Measurements from ENCODE around the gene ALDH3A2. TPM values are rescaled to one million over a fixed set of nuclear protein-coding genes. Genes with fewer than 3 reads are reported as not detected.

The ALDH3A2 gene
- total RNA-seq, 1 experiment from 2014 or later, result 44.4 TPM

- no peaks in the 10 kb centered on the region for H3K9me3 ChIP-seq (ENCODE audit: control insufficient read depth, insufficient read depth, low read depth, low read length)
- no peak for ATAC-seq
- POLR2A ChIA-PET, result no interaction called here
- no peak for DNase-seq (ENCODE audit: low read depth, low spot score)
- no peaks in the 10 kb centered on the region for H3K36me3 ChIP-seq (ENCODE audit: control insufficient read depth, insufficient read depth, low read length)
- H3K4me1 ChIP-seq (ENCODE audit: control insufficient read depth, insufficient read depth, low read length), result no peaks in the 10 kb centered on the region
- BruUV-seq (replicated peaks), result no TSS peak
- intact Hi-C loops (cut with micrococcal nuclease; ENCODE audit: unreplicated experiment), result no loop called here
- CTCF ChIA-PET, result no interaction called here
- TF ChIP-seq REST (IDR thresholded peaks at IDR 0.05; ENCODE audit: insufficient read depth in 1 of 2, low read depth in 2 of 2, low read length in 1 of 2), result no peak
- H3K4me3 ChIP-seq (ENCODE audit: low read depth in 2 of 2, low read length in 2 of 2), result no peak overlapping the region
- no peaks in the 10 kb centered on the region for H3K27me3 ChIP-seq (ENCODE audit: control insufficient read depth, insufficient read depth, low read length)
- in situ Hi-C loops (cut with HindIII; ENCODE audit: low pct_unique_long_range_greater_than_20kb, low sequenced_read_pairs), result no loop called here
- no peak overlapping the region for H3K27ac ChIP-seq (ENCODE audit: low read length)
These were observed 22.9 kb downstream of the ALDH3A2 start for GRCh38 chr17:19671433-19671832.

- Histone ChIP-seq H3K36me3 (ENCODE audit: control insufficient read depth, insufficient read depth, low read length) (no peaks in the 10 kb centered on the region), H3K4me3 (ENCODE audit: low read depth in 2 of 2, low read length in 2 of 2) (no peak overlapping the region), H3K27me3 (ENCODE audit: control insufficient read depth, insufficient read depth, low read length) (no peaks in the 10 kb centered on the region), H3K27ac (ENCODE audit: low read length) (no peak overlapping the region), H3K4me1 (ENCODE audit: control insufficient read depth, insufficient read depth, low read length) (no peaks in the 10 kb centered on the region), H3K9me3 (ENCODE audit: control insufficient read depth, insufficient read depth, low read depth, low read length) (no peaks in the 10 kb centered on the region)
- intact Hi-C loops (cut with micrococcal nuclease; ENCODE audit: unreplicated experiment), result no loop called here
- no peak for ATAC-seq
- BruUV-seq (replicated peaks), result no TSS peak
- CTCF ChIA-PET, result no interaction called here
- TF ChIP-seq POLR2AphosphoS5 (IDR thresholded peaks at IDR 0.05; ENCODE audit: low read depth, low read length) (no peak), TCF7L2 (IDR thresholded peaks at IDR 0.05; ENCODE audit: low read depth, low read length) (no peak), CTCF (IDR thresholded peaks at IDR 0.05) (peak; percentile 66), SIN3A (IDR thresholded peaks at IDR 0.05; ENCODE audit: borderline replicate concordance, insufficient read depth, low read depth, low read length) (no peak), REST (IDR thresholded peaks at IDR 0.05; ENCODE audit: insufficient read depth in 1 of 2, low read depth in 2 of 2, low read length in 1 of 2) (no peak)
- DNase-seq (ENCODE audit: low read depth, low spot score), result no peak
- in situ Hi-C loops (cut with HindIII; ENCODE audit: low pct_unique_long_range_greater_than_20kb, low sequenced_read_pairs), result no loop called here
- POLR2A ChIA-PET, result no interaction called here
These were observed 23.6 kb downstream of the ALDH3A2 start for GRCh38 chr17:19672009-19672750.
